Neural progenitor cell (in vitro differentiated cells): Measurements from ENCODE around the gene MYCT1.

Source experiments
- CTCF ChIP-seq: fragments of 200-600 bp; sonication (generic); IDR thresholded peaks from 2 replicates; pipeline ENCODE4 v1.5.1; 2017; ENCODE audit warnings: antibody characterized with exemption, mild to moderate bottlenecking
- EZH2 ChIP-seq: fragments of 200-600 bp; sonication (generic); IDR thresholded peaks from 2 replicates; pipeline ENCODE4 v1.6.1; 2017; ENCODE audit warnings: antibody characterized with exemption, mild to moderate bottlenecking, moderate library complexity
- EZH2phosphoT487 ChIP-seq: fragments of 200-600 bp; sonication (generic); IDR thresholded peaks from 2 replicates; pipeline ENCODE4 v1.6.1; 2017; ENCODE audit warnings: antibody characterized with exemption

- TF ChIP-seq EZH2 = no peak
- TF ChIP-seq CTCF = peak; percentile 41
- no peak for TF ChIP-seq EZH2phosphoT487
These were observed 51.1 kb downstream of the MYCT1 start for GRCh38 chr6:152748843-152749242.
